Smooth muscle cell (in vitro differentiated cells): ENCODE data around the gene DBNL. TPM values are rescaled to one million over a fixed set of nuclear protein-coding genes. Genes with fewer than 3 reads are reported as not detected.

Experiments
- DNase-seq: peaks from one replicate; lab custom pipeline; 2025; ENCODE audit not compliant: unreplicated experiment; lab: John Stamatoyannopoulos, UW
- H2AFZ ChIP-seq: fragments of 200-600 bp; sonication (generic); 2 replicates; pipeline ENCODE4 v1.6.0; 2016; ENCODE audit warnings: antibody characterized with exemption, low read depth, mild to moderate bottlenecking
- H3F3A ChIP-seq: fragments of 200-600 bp; sonication (generic); 2 replicates; pipeline ENCODE4 v1.6.0; 2017; ENCODE audit warnings: antibody characterized with exemption, low read depth
- H3K27ac ChIP-seq: fragments of 200-600 bp; sonication (generic); 2 replicates; pipeline ENCODE4 v1.5.1; 2016; ENCODE audit warnings: low read depth, mild to moderate bottlenecking
- H3K27me3 ChIP-seq: fragments of 200-600 bp; sonication (generic); 2 replicates; pipeline ENCODE4 v1.6.1; 2016; ENCODE audit warnings: low read depth, mild to moderate bottlenecking
- H3K36me3 ChIP-seq: fragments of 200-600 bp; sonication (generic); 2 replicates; pipeline ENCODE4 v1.5.1; 2016; ENCODE audit warnings: low read depth
- H3K4me1 ChIP-seq: fragments of 200-600 bp; sonication (generic); 2 replicates; pipeline ENCODE4 v1.5.1; 2016; ENCODE audit warnings: low read depth
- H3K4me2 ChIP-seq: fragments of 200-600 bp; sonication (generic); 2 replicates; pipeline ENCODE4 v1.6.0; 2016; ENCODE audit warnings: mild to moderate bottlenecking
- H3K4me3 ChIP-seq: fragments of 200-600 bp; sonication (generic); 2 replicates; pipeline ENCODE4 v1.5.1; 2016; ENCODE audit warnings: mild to moderate bottlenecking
- H3K79me2 ChIP-seq: fragments of 200-600 bp; sonication (generic); 2 replicates; pipeline ENCODE4 v1.6.0; 2016; ENCODE audit warnings: low read depth, mild to moderate bottlenecking
- H3K9ac ChIP-seq: fragments of 200-600 bp; sonication (generic); 2 replicates; pipeline ENCODE4 v1.6.0; 2016; ENCODE audit warnings: low read depth
- H3K9me3 ChIP-seq: fragments of 200-600 bp; sonication (generic); replicated peaks from 2 replicates; pipeline ENCODE4 v1.5.1; 2016; ENCODE audit warnings: low read depth
- H4K20me1 ChIP-seq: fragments of 200-600 bp; sonication (generic); 2 replicates; pipeline ENCODE4 v1.6.0; 2016; ENCODE audit warnings: low read depth
- WGBS: methylation state at CpG from one replicate; pipeline ENCODE4 v1.1.7; 2016; ENCODE audit warnings: low lambda C conversion rate; 5-methylcytosine and 5-hydroxymethylcytosine counted together
- polyA plus RNA-seq: library from polyadenylated mRNA; unstranded; fragments of >200 nt; fragmentation: Nextera tagmentation; extraction: Ambion mirVana; gene quantifications from 2 replicates; pipeline ENCODE4 v1.2.1, GENCODE V29; 2016
- total RNA-seq: library from RNA; depleted of rRNA; stranded (reverse); fragments of >200 nt; gene quantifications from 2 replicates; pipeline ENCODE4 v1.2.3, GENCODE V29; 2014
- TF ChIP-seq, protein P1 (sequence below): fragments of 200-600 bp; sonication (generic); IDR thresholded peaks from 2 replicates; pipeline ENCODE4 v1.5.1; 2017; ENCODE audit warnings: borderline replicate concordance, mild to moderate bottlenecking, antibody characterized with exemption; ENCODE audit not compliant: insufficient read depth, poor library complexity, severe bottlenecking

DBNL gene
- total and polyA plus RNA-seq, 2 experiments from 2014 or later, result 55.1 to 98.4 TPM

DNA sequence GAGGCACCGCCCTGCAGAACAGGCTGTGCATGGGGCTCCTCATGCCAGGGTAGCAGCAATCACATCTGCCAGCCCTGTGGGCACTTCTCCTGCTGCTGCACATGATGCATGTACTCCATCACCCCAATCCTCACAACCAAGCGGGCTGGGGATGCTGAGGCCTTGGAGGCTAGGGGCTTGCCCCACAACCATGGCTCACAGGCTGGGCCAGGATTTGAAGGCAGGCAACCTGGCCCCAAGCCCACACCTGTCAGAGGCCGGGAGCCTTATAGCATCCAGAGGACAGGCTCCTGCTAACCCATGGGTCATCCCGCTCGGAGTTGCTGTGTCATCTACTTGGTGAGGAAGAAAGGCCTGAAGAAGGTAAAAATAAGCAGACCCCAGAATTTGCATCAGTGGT, 35.6 kb downstream of the DBNL start:
- H3K9ac ChIP-seq, result no peak overlapping the region
- TF ChIP-seq, protein P1, sequence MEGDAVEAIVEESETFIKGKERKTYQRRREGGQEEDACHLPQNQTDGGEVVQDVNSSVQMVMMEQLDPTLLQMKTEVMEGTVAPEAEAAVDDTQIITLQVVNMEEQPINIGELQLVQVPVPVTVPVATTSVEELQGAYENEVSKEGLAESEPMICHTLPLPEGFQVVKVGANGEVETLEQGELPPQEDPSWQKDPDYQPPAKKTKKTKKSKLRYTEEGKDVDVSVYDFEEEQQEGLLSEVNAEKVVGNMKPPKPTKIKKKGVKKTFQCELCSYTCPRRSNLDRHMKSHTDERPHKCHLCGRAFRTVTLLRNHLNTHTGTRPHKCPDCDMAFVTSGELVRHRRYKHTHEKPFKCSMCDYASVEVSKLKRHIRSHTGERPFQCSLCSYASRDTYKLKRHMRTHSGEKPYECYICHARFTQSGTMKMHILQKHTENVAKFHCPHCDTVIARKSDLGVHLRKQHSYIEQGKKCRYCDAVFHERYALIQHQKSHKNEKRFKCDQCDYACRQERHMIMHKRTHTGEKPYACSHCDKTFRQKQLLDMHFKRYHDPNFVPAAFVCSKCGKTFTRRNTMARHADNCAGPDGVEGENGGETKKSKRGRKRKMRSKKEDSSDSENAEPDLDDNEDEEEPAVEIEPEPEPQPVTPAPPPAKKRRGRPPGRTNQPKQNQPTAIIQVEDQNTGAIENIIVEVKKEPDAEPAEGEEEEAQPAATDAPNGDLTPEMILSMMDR, result no peak
- no peaks in the 10 kb centered on the region for H3K9me3 ChIP-seq
- peaks cover 9% of the 10 kb centered on the region for H3K4me1 ChIP-seq
- peaks cover 5% of the 10 kb centered on the region for H3K79me2 ChIP-seq
- H3K4me2 ChIP-seq, result no peak overlapping the region
- H4K20me1 ChIP-seq, result no peaks in the 10 kb centered on the region
- H3K27ac ChIP-seq, result no peak overlapping the region
- no peak overlapping the region for H2AFZ ChIP-seq
- H3F3A ChIP-seq, result no peaks in the 10 kb centered on the region
- over 99% methylated on average over 5 of the region's 5 CpGs for WGBS
- DNase-seq, result no peak
- no peak overlapping the region for H3K4me3 ChIP-seq
- no peaks in the 10 kb centered on the region for H3K36me3 ChIP-seq
- H3K27me3 ChIP-seq, result no peaks in the 10 kb centered on the region

DNA sequence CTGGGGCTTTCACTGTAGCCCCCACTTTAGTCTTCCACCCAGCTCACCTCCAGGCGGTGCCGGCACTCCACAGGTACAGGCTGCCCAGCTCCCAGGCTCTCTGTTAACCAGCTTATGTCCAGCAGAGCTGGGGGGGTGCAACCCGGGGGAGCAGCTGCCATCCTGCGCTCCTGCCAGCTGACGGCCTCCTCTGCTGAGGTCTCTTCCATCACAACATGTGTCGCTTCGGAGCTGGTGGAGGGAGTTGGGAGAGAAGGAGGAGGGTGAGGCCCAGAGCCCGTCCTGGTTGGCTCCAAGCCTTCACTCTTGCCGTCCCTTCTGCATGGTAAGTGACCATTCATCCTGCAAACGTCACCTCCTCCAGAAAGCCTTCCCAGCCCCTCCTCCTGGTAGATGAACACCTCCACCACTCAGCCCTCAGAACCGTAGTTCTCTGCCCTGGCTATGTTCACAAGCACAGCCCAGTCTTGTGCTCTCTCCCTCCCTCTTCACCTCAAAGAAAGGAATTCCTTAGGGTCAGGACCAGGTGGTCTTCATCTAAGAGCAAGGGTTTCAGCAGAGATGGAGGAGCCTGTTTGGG, 36.3 kb downstream of the DBNL start:
- Histone ChIP-seq H3K4me1 (peaks cover 9% of the 10 kb centered on the region), H3K9me3 (no peaks in the 10 kb centered on the region), H3K9ac (no peak overlapping the region), H3K4me3 (no peak overlapping the region), H3K36me3 (no peaks in the 10 kb centered on the region), H4K20me1 (no peaks in the 10 kb centered on the region), H3K27me3 (no peaks in the 10 kb centered on the region), H3K79me2 (peaks cover 5% of the 10 kb centered on the region), H3F3A (no peaks in the 10 kb centered on the region), H3K4me2 (peak overlapping the region; percentile 90), H3K27ac (no peak overlapping the region), H2AFZ (no peak overlapping the region)
- TF ChIP-seq, protein P1, result no peak
- DNase-seq, result no peak
- WGBS, result 96% methylated on average over 11 of the region's 11 CpGs

DNA sequence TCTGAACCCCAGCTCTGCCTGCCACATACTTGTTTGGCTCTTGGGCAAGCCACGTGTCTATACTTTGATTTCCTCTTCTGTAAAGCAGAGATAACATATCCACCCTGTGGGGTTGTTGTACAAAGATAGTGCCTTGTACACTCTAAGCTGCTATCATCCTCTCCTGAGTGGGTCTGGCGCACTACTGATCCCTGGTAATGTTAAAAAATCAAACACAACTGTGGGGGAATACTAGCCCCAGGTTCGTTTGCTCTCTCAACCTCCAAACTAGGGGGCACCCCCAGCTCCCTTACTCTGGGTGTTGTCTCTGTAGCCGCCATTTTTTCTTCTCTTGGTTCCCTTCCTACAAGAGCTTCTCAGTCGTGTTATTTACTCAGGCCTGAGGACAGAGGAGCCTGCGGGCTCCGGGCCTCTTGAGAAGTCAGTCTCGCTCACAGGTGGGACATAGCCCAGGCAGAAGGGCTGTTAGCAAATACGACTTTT, 36.8 kb downstream of the DBNL start:
- Histone ChIP-seq H3F3A (no peaks in the 10 kb centered on the region), H4K20me1 (no peaks in the 10 kb centered on the region), H3K4me1 (peaks cover 9% of the 10 kb centered on the region), H3K4me3 (peak overlapping the region; percentile 78), H3K36me3 (no peaks in the 10 kb centered on the region), H3K4me2 (peak overlapping the region; percentile 90), H3K79me2 (peaks cover 5% of the 10 kb centered on the region), H3K27me3 (no peaks in the 10 kb centered on the region), H2AFZ (no peak overlapping the region), H3K27ac (no peak overlapping the region), H3K9ac (no peak overlapping the region), H3K9me3 (no peaks in the 10 kb centered on the region)
- TF ChIP-seq, protein P1, result no peak
- no peak for DNase-seq
- 80% methylated on average over 9 of the region's 9 CpGs for WGBS
